ENCODE measurements around the gene SYCP2L. TPM values are rescaled to one million over a fixed set of nuclear protein-coding genes. Genes with fewer than 3 reads are reported as not detected.
"Not testable (repeated sequence)": the region's sequence is repeated elsewhere in the genome, so short reads cannot be mapped to it uniquely, and the experiment has no call there.

Gene SYCP2L
- total RNA-seq, 4 donors from 2014 or later = 0.44 to 5.2 (median 0.49) TPM; not detected in 1

GRCh38 chr6:10854922-10855632 lies 31.8 kb upstream of the SYCP2L start:
- TF ChIP-seq EP300 (IDR thresholded peaks at IDR 0.05) (no peak), POLR2A (IDR thresholded peaks at IDR 0.05) (no peak), POLR2AphosphoS5 (IDR thresholded peaks at IDR 0.05) (no peak), CTCF (IDR thresholded peaks at IDR 0.05) (no peak)
- Histone ChIP-seq H3K9me3 (peaks cover 7% of the 10 kb centered on the region), H3K27ac (no peak overlapping the region), H3K4me1 (peaks cover 3% of the 10 kb centered on the region), H3K36me3 (no peaks in the 10 kb centered on the region), H3K4me3 (no peak overlapping the region), H3K27me3 (no peaks in the 10 kb centered on the region)
- DNase-seq (ENCODE audit: low spot score in 2 of 2) = no peak
- WGBS = 75% methylated on average over 7 of the region's 7 CpGs

- H3K4me3 ChIP-seq = no peak overlapping the region
- 90% methylated on average over 2 of the region's 2 CpGs for WGBS
- no peak for TF ChIP-seq POLR2A (IDR thresholded peaks at IDR 0.05)
- TF ChIP-seq POLR2AphosphoS5 (IDR thresholded peaks at IDR 0.05) = no peak
- no peak for TF ChIP-seq CTCF (IDR thresholded peaks at IDR 0.05)
- no peak for TF ChIP-seq EP300 (IDR thresholded peaks at IDR 0.05)
- H3K4me1 ChIP-seq = no peaks in the 10 kb centered on the region
- H3K9me3 ChIP-seq = peaks cover 7% of the 10 kb centered on the region
- H3K27me3 ChIP-seq = no peaks in the 10 kb centered on the region
- no peak overlapping the region for H3K27ac ChIP-seq
- H3K36me3 ChIP-seq = no peaks in the 10 kb centered on the region
- DNase-seq (ENCODE audit: low spot score in 2 of 2) = no peak
These were observed 29.6 kb upstream of the SYCP2L start for GRCh38 chr6:10857259-10857658.

GRCh38 chr6:10861086-10861485 lies 25.8 kb upstream of the SYCP2L start:
- no peak for DNase-seq (ENCODE audit: low spot score in 2 of 2)
- no peaks in the 10 kb centered on the region for H3K9me3 ChIP-seq
- no peaks in the 10 kb centered on the region for H3K4me1 ChIP-seq
- H3K27ac ChIP-seq = no peak overlapping the region
- no peak overlapping the region for H3K4me3 ChIP-seq
- no peaks in the 10 kb centered on the region for H3K27me3 ChIP-seq
- no peak for TF ChIP-seq EP300 (IDR thresholded peaks at IDR 0.05)
- no peak for TF ChIP-seq CTCF (IDR thresholded peaks at IDR 0.05)
- TF ChIP-seq POLR2A (IDR thresholded peaks at IDR 0.05) = no peak
- TF ChIP-seq POLR2AphosphoS5 (IDR thresholded peaks at IDR 0.05) = no peak
- no peaks in the 10 kb centered on the region for H3K36me3 ChIP-seq
- 85% methylated on average over 2 of the region's 2 CpGs for WGBS

- H3K36me3 ChIP-seq = no peaks in the 10 kb centered on the region
- DNase-seq (ENCODE audit: low spot score in 2 of 2) = no peak
- no peaks in the 10 kb centered on the region for H3K27me3 ChIP-seq
- no peak overlapping the region for H3K27ac ChIP-seq
- H3K9me3 ChIP-seq = no peaks in the 10 kb centered on the region
- H3K4me3 ChIP-seq = no peak overlapping the region
- no peaks in the 10 kb centered on the region for H3K4me1 ChIP-seq
- 91% methylated on average over 4 of the region's 4 CpGs for WGBS
- no peak for TF ChIP-seq EP300 (IDR thresholded peaks at IDR 0.05)
These were observed 24.5 kb upstream of the SYCP2L start for GRCh38 chr6:10862361-10862760.

- WGBS = 94% methylated on average over 7 of the region's 7 CpGs
- not testable (repeated sequence) for H3K27me3 ChIP-seq; H3K4me3 ChIP-seq; H3K4me1 ChIP-seq; H3K9me3 ChIP-seq; H3K36me3 ChIP-seq; DNase-seq (ENCODE audit: low spot score in 2 of 2); H3K27ac ChIP-seq
These were observed 23.8 kb upstream of the SYCP2L start for GRCh38 chr6:10863031-10863430.

GRCh38 chr6:10866709-10867108 lies 20.1 kb upstream of the SYCP2L start:
- WGBS = 87% methylated on average over 3 of the region's 3 CpGs

GRCh38 chr6:10867952-10868351 lies 18.9 kb upstream of the SYCP2L start:
- Histone ChIP-seq H3K27ac (no peak overlapping the region), H3K9me3 (no peaks in the 10 kb centered on the region), H3K36me3 (no peaks in the 10 kb centered on the region), H3K27me3 (no peaks in the 10 kb centered on the region), H3K4me3 (no peak overlapping the region), H3K4me1 (no peaks in the 10 kb centered on the region)
- DNase-seq (ENCODE audit: low spot score in 2 of 2) = no peak
- TF ChIP-seq POLR2A (IDR thresholded peaks at IDR 0.05) = no peak
- TF ChIP-seq CTCF (IDR thresholded peaks at IDR 0.05) = no peak
- TF ChIP-seq EP300 (IDR thresholded peaks at IDR 0.05) = no peak
- 85% methylated on average over 3 of the region's 3 CpGs for WGBS

More at GRCh38 chr6:10866709-10867108, 20.1 kb upstream of the SYCP2L start:
- not testable (repeated sequence) for DNase-seq (ENCODE audit: low spot score in 2 of 2); H3K9me3 ChIP-seq; H3K36me3 ChIP-seq; H3K27ac ChIP-seq; H3K27me3 ChIP-seq; H3K4me3 ChIP-seq; H3K4me1 ChIP-seq

Measured in suprapubic skin (tissue), 4 donors.